ENCODE data around the gene GAB3.

GAB3 gene

DNA sequence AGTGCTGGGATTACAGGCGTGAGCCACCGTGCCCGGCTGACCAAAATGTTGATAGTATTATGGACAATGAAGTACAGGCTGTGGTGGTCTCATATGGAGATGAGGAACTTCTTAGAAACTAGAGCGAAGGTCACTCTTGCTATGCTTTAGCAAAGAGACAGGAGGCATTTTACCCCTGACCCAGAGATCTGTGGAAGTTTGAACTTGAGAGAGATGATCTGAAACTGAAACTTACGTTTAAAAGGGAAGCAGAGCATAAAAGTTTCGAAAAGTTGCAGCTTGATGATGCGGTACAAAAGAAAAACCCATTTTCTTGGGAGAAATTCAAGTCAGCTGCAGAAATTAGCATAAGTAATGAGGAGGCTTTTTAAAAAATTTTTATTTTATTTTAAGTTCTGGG lies 89.0 kb downstream of the GAB3 start (continued):
- no peak for TF ChIP-seq POU6F1 (CRISPR knock-in tag; IDR thresholded peaks at IDR 0.05; ENCODE audit: borderline replicate concordance, low read depth)
- TF ChIP-seq ZNF565 (CRISPR knock-in tag; conservative IDR thresholded peaks at IDR 0.05; ENCODE audit: low read depth): no peak
- no peak for TF ChIP-seq TOX (CRISPR knock-in tag; IDR thresholded peaks at IDR 0.05; ENCODE audit: borderline replicate concordance)
- TF ChIP-seq ZFP3 (CRISPR knock-in tag; IDR thresholded peaks at IDR 0.05): no peak
- TF ChIP-seq ZNF70 (CRISPR knock-in tag; IDR thresholded peaks at IDR 0.05): no peak

GRCh38 chrX:154661170-154661569 lies 89.7 kb downstream of the GAB3 start:
- TF ChIP-seq ZNF70 (CRISPR knock-in tag; IDR thresholded peaks at IDR 0.05): no peak
- TF ChIP-seq CSDC2 (CRISPR knock-in tag; IDR thresholded peaks at IDR 0.05): no peak
- no peak for TF ChIP-seq ZNF8 (CRISPR knock-in tag; IDR thresholded peaks at IDR 0.05)
- TF ChIP-seq ZNF565 (CRISPR knock-in tag; conservative IDR thresholded peaks at IDR 0.05; ENCODE audit: low read depth): no peak
- TF ChIP-seq ZC3H10 (CRISPR knock-in tag; IDR thresholded peaks at IDR 0.05): no peak
- no peak for TF ChIP-seq BACH2 (CRISPR knock-in tag; IDR thresholded peaks at IDR 0.05; ENCODE audit: borderline replicate concordance)
- TF ChIP-seq TCF4 (CRISPR knock-in tag; IDR thresholded peaks at IDR 0.05; ENCODE audit: borderline replicate concordance): no peak
- TF ChIP-seq SNAI2 (CRISPR knock-in tag; IDR thresholded peaks at IDR 0.05): no peak
- TF ChIP-seq ISL1 (CRISPR knock-in tag; IDR thresholded peaks at IDR 0.05): no peak
- TF ChIP-seq CREB5 (CRISPR knock-in tag; IDR thresholded peaks at IDR 0.05; ENCODE audit: low read depth): no peak
- no peak for TF ChIP-seq ZFP3 (CRISPR knock-in tag; IDR thresholded peaks at IDR 0.05)
- TF ChIP-seq RARB (CRISPR knock-in tag; IDR thresholded peaks at IDR 0.05): no peak
- no peak for TF ChIP-seq TSHZ2 (CRISPR knock-in tag; IDR thresholded peaks at IDR 0.05)
- no peak for TF ChIP-seq GLIS3 (CRISPR knock-in tag; IDR thresholded peaks at IDR 0.05)
- no peak for ATAC-seq

GRCh38 chrX:154660541-154660940 lies 90.3 kb downstream of the GAB3 start:
- TF ChIP-seq OSR1 (CRISPR knock-in tag; IDR thresholded peaks at IDR 0.05) (no peak), ISL1 (CRISPR knock-in tag; IDR thresholded peaks at IDR 0.05) (no peak), TSHZ2 (CRISPR knock-in tag; IDR thresholded peaks at IDR 0.05) (no peak), BACH2 (CRISPR knock-in tag; IDR thresholded peaks at IDR 0.05; ENCODE audit: borderline replicate concordance) (no peak), ZFP3 (CRISPR knock-in tag; IDR thresholded peaks at IDR 0.05) (no peak), RARB (CRISPR knock-in tag; IDR thresholded peaks at IDR 0.05) (no peak), PATZ1 (CRISPR knock-in tag; IDR thresholded peaks at IDR 0.05; ENCODE audit: borderline replicate concordance) (no peak), ZNF565 (CRISPR knock-in tag; conservative IDR thresholded peaks at IDR 0.05; ENCODE audit: low read depth) (no peak), ESRRG (CRISPR knock-in tag; IDR thresholded peaks at IDR 0.05) (no peak), POU6F1 (CRISPR knock-in tag; IDR thresholded peaks at IDR 0.05; ENCODE audit: borderline replicate concordance, low read depth) (no peak), ZNF8 (CRISPR knock-in tag; IDR thresholded peaks at IDR 0.05) (no peak), CSRNP3 (CRISPR knock-in tag; IDR thresholded peaks at IDR 0.05) (no peak), ARNTL (CRISPR knock-in tag; IDR thresholded peaks at IDR 0.05; ENCODE audit: borderline replicate concordance, low read depth) (no peak), CSDC2 (CRISPR knock-in tag; IDR thresholded peaks at IDR 0.05) (no peak), CREB5 (CRISPR knock-in tag; IDR thresholded peaks at IDR 0.05; ENCODE audit: low read depth) (no peak), ZNF70 (CRISPR knock-in tag; IDR thresholded peaks at IDR 0.05) (no peak)
- ATAC-seq: no peak
